ENCODE measurements around the gene CAMK2D. TPM values are rescaled to one million over a fixed set of nuclear protein-coding genes. Genes with fewer than 3 reads are reported as not detected.

Gene CAMK2D
- total RNA-seq, 2 experiments from 2014 or later, result 62.8 to 66.1 TPM

DNA sequence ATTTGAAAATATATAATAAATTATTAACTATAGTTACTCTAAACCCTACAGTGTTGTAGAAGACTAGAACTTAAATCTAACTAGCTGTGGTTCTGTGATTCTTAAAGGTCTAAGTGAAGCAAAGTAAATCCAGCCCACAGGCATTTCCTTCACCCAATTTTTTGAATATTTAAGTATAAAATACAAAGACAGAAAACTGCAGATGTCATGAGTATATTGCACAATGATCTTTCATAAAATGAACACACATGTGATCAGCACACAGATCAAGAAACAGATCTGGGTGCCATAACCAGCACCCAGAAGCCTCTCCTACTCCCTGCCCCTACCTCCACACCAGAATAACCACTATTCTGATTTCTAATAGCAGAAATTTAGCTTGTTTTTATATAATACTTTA is 82.9 kb downstream of the CAMK2D start:
- no peak for TF ChIP-seq CTCF (IDR thresholded peaks at IDR 0.05)
- no peak overlapping the region for H3K27ac Mint-ChIP-seq
- no peak overlapping the region for H3K4me3 Mint-ChIP-seq
- ATAC-seq, result no peak
- H3K36me3 Mint-ChIP-seq (ENCODE audit: low read depth), result peaks cover 73% of the 10 kb centered on the region
- ChIA-PET POLR2A (no interaction called here), CTCF (interaction anchor here (0.9 to 1.4 kb wide), 2 partner anchors 12 to 19 kb away, joined by 3 read pairs; no protein-coding TSS in a partner anchor)
- no peak for DNase-seq
- intact Hi-C loops (cut with micrococcal nuclease), result no loop called here
- H3K4me1 Mint-ChIP-seq (ENCODE audit: low read depth), result peaks cover 81% of the 10 kb centered on the region
- H3K9me3 Mint-ChIP-seq, result peaks cover 14% of the 10 kb centered on the region
- no peaks in the 10 kb centered on the region for H3K27me3 Mint-ChIP-seq

- intact Hi-C loops (cut with micrococcal nuclease), result no loop called here
- Mint-ChIP-seq H3K9me3 (peaks cover 10% of the 10 kb centered on the region), H3K27me3 (no peaks in the 10 kb centered on the region), H3K4me3 (peak overlapping the region; percentile 0), H3K4me1 (ENCODE audit: low read depth) (peaks cover 76% of the 10 kb centered on the region), H3K36me3 (ENCODE audit: low read depth) (peaks cover 69% of the 10 kb centered on the region), H3K27ac (peak overlapping the region; percentile 86)
- DNase-seq, result no peak
- CTCF ChIA-PET, result interaction anchor here (1.1 to 1.7 kb wide), 4 partner anchors 10 to 135 kb away, joined by 3 to 4 read pairs (median 4); no protein-coding TSS in a partner anchor
- POLR2A ChIA-PET, result interaction anchor here (1.0 kb wide), 1 partner anchor 82 kb away, joined by 3 read pairs; no protein-coding TSS in a partner anchor
- TF ChIP-seq CTCF (IDR thresholded peaks at IDR 0.05), result no peak
- peak; percentile 22 for ATAC-seq
Measured at GRCh38 chr4:113677325-113677724, 84.2 kb downstream of the CAMK2D start.

GRCh38 chr4:113675731-113676697 is 85.5 kb downstream of the CAMK2D start:
- DNase-seq (no peak), ATAC-seq (no peak)
- peaks cover 59% of the 10 kb centered on the region for H3K36me3 Mint-ChIP-seq (ENCODE audit: low read depth)
- peaks cover under 1% of the 10 kb centered on the region for H3K9me3 Mint-ChIP-seq
- ChIA-PET CTCF (interaction anchor here (1.7 kb wide), 1 partner anchor 128 kb away, joined by 4 read pairs; no protein-coding TSS in a partner anchor), POLR2A (no interaction called here)
- peaks cover 70% of the 10 kb centered on the region for H3K4me1 Mint-ChIP-seq (ENCODE audit: low read depth)
- H3K27me3 Mint-ChIP-seq, result no peaks in the 10 kb centered on the region
- no peak overlapping the region for H3K4me3 Mint-ChIP-seq
- no peak overlapping the region for H3K27ac Mint-ChIP-seq
- intact Hi-C loops (cut with micrococcal nuclease), result no loop called here
- no peak for TF ChIP-seq CTCF (IDR thresholded peaks at IDR 0.05)

GRCh38 chr4:113674733-113675132 is 86.8 kb downstream of the CAMK2D start:
- DNase-seq (no peak), ATAC-seq (no peak)
- no peak for TF ChIP-seq CTCF (IDR thresholded peaks at IDR 0.05)
- Mint-ChIP-seq H3K4me1 (ENCODE audit: low read depth) (peaks cover 65% of the 10 kb centered on the region), H3K36me3 (ENCODE audit: low read depth) (peaks cover 48% of the 10 kb centered on the region), H3K27ac (no peak overlapping the region), H3K4me3 (no peak overlapping the region), H3K9me3 (no peaks in the 10 kb centered on the region), H3K27me3 (no peaks in the 10 kb centered on the region)
- CTCF ChIA-PET, result interaction anchor here (0.9 to 1.0 kb wide), 2 partner anchors 12 to 19 kb away, joined by 3 read pairs; no protein-coding TSS in a partner anchor
- intact Hi-C loops (cut with micrococcal nuclease), result loop anchor here (5.0 kb wide), 1 partner anchor 42 kb away; no protein-coding TSS in a partner anchor
- POLR2A ChIA-PET, result interaction anchor here (1.0 kb wide), 1 partner anchor 10 kb away, joined by 3 read pairs; no protein-coding TSS in a partner anchor
